ENCODE measurements around the gene UTP14C.
A peak's percentile ranks its signal among the peaks of the same experiment; 100 is the strongest.
"Not testable (repeated sequence)": the region's sequence is repeated elsewhere in the genome, so short reads cannot be mapped to it uniquely, and the experiment has no call there.

UTP14C gene

GRCh38 chr13:52003541-52003940, 20.9 kb upstream of the UTP14C start:
- DNase-seq = no peak

GRCh38 chr13:52004511-52005170, 19.9 kb upstream of the UTP14C start:
- no peak for DNase-seq

GRCh38 chr13:52005841-52006522, 18.5 kb upstream of the UTP14C start:
- no peak for DNase-seq

GRCh38 chr13:52006523-52007245, 17.8 kb upstream of the UTP14C start:
- no peak for DNase-seq

GRCh38 chr13:52009946-52010345, 14.5 kb upstream of the UTP14C start:
- DNase-seq = no peak

GRCh38 chr13:52010890-52011631, 13.4 kb upstream of the UTP14C start, which contains the start of gene ATP7B:
TSS of gene ATP7B (minus strand) at chr13:52011450. CDS start at chr13:52011337, 113 bp downstream.
- DNase-seq = peak; percentile 17

- DNase-seq = peak; percentile 99
Observed at GRCh38 chr13:52011632-52012511, 12.6 kb upstream of the UTP14C start, which contains the start of gene ALG11. TSS of gene ALG11 (plus strand) at chr13:52012398. CDS start at chr13:52012419, 21 bp downstream.

- DNase-seq = no peak
Observed at GRCh38 chr13:52012512-52012836, 12.0 kb upstream of the UTP14C start.

- DNase-seq = no peak
Observed at GRCh38 chr13:52016296-52016695, 8.2 kb upstream of the UTP14C start.

GRCh38 chr13:52020191-52020590, 4.3 kb upstream of the UTP14C start:
- no peak for DNase-seq

- no peak for DNase-seq
Observed at GRCh38 chr13:52022356-52022755, 2.1 kb upstream of the UTP14C start.

- no peak for DNase-seq
Observed at GRCh38 chr13:52025475-52026245, 1.2 kb downstream of the UTP14C start.

GRCh38 chr13:52026246-52026626, 1.7 kb downstream of the UTP14C start:
- DNase-seq = no peak

GRCh38 chr13:52027832-52028231, 3.3 kb downstream of the UTP14C start:
- no peak for DNase-seq

- DNase-seq = no peak
Observed at GRCh38 chr13:52029569-52029968, 5.1 kb downstream of the UTP14C start.

GRCh38 chr13:52030401-52030800, 5.9 kb downstream of the UTP14C start:
- not testable (repeated sequence) for DNase-seq

- no peak for DNase-seq
Observed at GRCh38 chr13:52033039-52033438, 8.5 kb downstream of the UTP14C start.

- no peak for DNase-seq
Observed at GRCh38 chr13:52034616-52035226, 10.2 kb downstream of the UTP14C start.

- no peak for DNase-seq
Observed at GRCh38 chr13:52036037-52036436, 11.5 kb downstream of the UTP14C start.

- DNase-seq = no peak
Observed at GRCh38 chr13:52043675-52044074, 19.2 kb downstream of the UTP14C start.

- DNase-seq = no peak
Observed at GRCh38 chr13:52047463-52047862, 23.0 kb downstream of the UTP14C start.
